DND-41 (cell line): ENCODE results near the gene SMARCC1.

Source experiments
- EZH2 ChIP-seq: IDR thresholded peaks from 3 replicates; pipeline ENCODE4 v1.6.1; 2012; ENCODE audit warnings: borderline replicate concordance, low read depth, mild to moderate bottlenecking, moderate library complexity, low read length, inconsistent platforms; ENCODE audit not compliant: severe bottlenecking
- TF ChIP-seq, protein P1 (sequence below): IDR thresholded peaks from 2 replicates; pipeline ENCODE4 v1.5.1; 2012; ENCODE audit warnings: borderline replicate concordance, low read length, moderate library complexity, mild to moderate bottlenecking; ENCODE audit not compliant: poor library complexity, severe bottlenecking; ENCODE audit errors: extremely low read depth

GRCh38 chr3:47778746-47779145, 2.9 kb downstream of the SMARCC1 start:
- TF ChIP-seq, protein P1, sequence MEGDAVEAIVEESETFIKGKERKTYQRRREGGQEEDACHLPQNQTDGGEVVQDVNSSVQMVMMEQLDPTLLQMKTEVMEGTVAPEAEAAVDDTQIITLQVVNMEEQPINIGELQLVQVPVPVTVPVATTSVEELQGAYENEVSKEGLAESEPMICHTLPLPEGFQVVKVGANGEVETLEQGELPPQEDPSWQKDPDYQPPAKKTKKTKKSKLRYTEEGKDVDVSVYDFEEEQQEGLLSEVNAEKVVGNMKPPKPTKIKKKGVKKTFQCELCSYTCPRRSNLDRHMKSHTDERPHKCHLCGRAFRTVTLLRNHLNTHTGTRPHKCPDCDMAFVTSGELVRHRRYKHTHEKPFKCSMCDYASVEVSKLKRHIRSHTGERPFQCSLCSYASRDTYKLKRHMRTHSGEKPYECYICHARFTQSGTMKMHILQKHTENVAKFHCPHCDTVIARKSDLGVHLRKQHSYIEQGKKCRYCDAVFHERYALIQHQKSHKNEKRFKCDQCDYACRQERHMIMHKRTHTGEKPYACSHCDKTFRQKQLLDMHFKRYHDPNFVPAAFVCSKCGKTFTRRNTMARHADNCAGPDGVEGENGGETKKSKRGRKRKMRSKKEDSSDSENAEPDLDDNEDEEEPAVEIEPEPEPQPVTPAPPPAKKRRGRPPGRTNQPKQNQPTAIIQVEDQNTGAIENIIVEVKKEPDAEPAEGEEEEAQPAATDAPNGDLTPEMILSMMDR = no peak
- no peak for TF ChIP-seq EZH2
